GM23338 (cell line): Measurements from ENCODE around the gene NUDT16L1. TPM values are rescaled to one million over a fixed set of nuclear protein-coding genes. Genes with fewer than 3 reads are reported as not detected.

ENCODE experiments used
- ATAC-seq: fragments of 200-7000 bp; cut with Tn5 transposase; 3 replicates; pipeline ENCODE4 v1.9.1; 2020
- DNase-seq: peaks from one replicate; pipeline ENCODE4 v3.0.0-alpha.2; 2015; ENCODE audit warnings: low spot score
- H2AFZ ChIP-seq: fragments of 200-600 bp; sonication (generic); 2 replicates; pipeline ENCODE4 v1.8.0; 2016; ENCODE audit warnings: antibody characterized with exemption, mild to moderate bottlenecking, moderate library complexity
- H3F3A ChIP-seq: fragments of 200-600 bp; sonication (generic); replicated peaks from 2 replicates; pipeline ENCODE4 v1.8.0; 2017; ENCODE audit warnings: antibody characterized with exemption, mixed run types, low read depth
- H3K27ac ChIP-seq: fragments of 200-600 bp; sonication (generic); 2 replicates; pipeline ENCODE4 v1.6.1; 2016; ENCODE audit warnings: low read depth
- H3K27me3 ChIP-seq: fragments of 200-600 bp; sonication (generic); 2 replicates; pipeline ENCODE4 v1.8.0; 2016; ENCODE audit warnings: mild to moderate bottlenecking, mixed run types, moderate library complexity; ENCODE audit not compliant: insufficient read depth
- H3K36me3 ChIP-seq: fragments of 200-600 bp; sonication (generic); 2 replicates; pipeline ENCODE4 v1.8.0; 2016; ENCODE audit warnings: mild to moderate bottlenecking; ENCODE audit not compliant: insufficient read depth
- H3K4me1 ChIP-seq: fragments of 200-600 bp; sonication (generic); 2 replicates; pipeline ENCODE4 v1.8.0; 2016; ENCODE audit warnings: mild to moderate bottlenecking, moderate library complexity; ENCODE audit not compliant: insufficient read depth
- H3K4me2 ChIP-seq: fragments of 200-600 bp; sonication (generic); 2 replicates; pipeline ENCODE4 v1.7.1; 2017; ENCODE audit warnings: mixed run types
- H3K4me3 ChIP-seq: fragments of 200-600 bp; sonication (generic); 2 replicates; pipeline ENCODE4 v1.6.1; 2016; ENCODE audit warnings: mixed run types
- H3K79me2 ChIP-seq: fragments of 200-600 bp; sonication (generic); replicated peaks from 2 replicates; pipeline ENCODE4 v1.8.0; 2017; ENCODE audit warnings: mild to moderate bottlenecking; ENCODE audit not compliant: insufficient read depth
- H3K9me2 ChIP-seq: fragments of 200-600 bp; sonication (generic); 2 replicates; pipeline ENCODE4 v1.8.0; 2017; ENCODE audit not compliant: insufficient read depth
- H4K20me1 ChIP-seq: fragments of 200-600 bp; sonication (generic); replicated peaks from 2 replicates; pipeline ENCODE4 v1.8.0; 2017; ENCODE audit warnings: mild to moderate bottlenecking; ENCODE audit not compliant: insufficient read depth
- H3K27ac Mint-ChIP-seq: 2 replicates; pipeline ENCODE4 v1.8.0; 2020; ENCODE audit warnings: inconsistent platforms, mild to moderate bottlenecking, moderate library complexity, mixed read lengths
- H3K27me3 Mint-ChIP-seq: 3 replicates; pipeline ENCODE4 v1.8.0; 2022; ENCODE audit warnings: low read depth, mild to moderate bottlenecking, moderate library complexity, mixed read lengths, inconsistent platforms; ENCODE audit not compliant: insufficient read depth, poor library complexity
- H3K36me3 Mint-ChIP-seq: 3 replicates; pipeline ENCODE4 v1.8.0; 2021; ENCODE audit warnings: low read depth, mild to moderate bottlenecking, inconsistent platforms, moderate library complexity, mixed read lengths
- H3K4me1 Mint-ChIP-seq: 3 replicates; pipeline ENCODE4 v1.8.0; 2020; ENCODE audit warnings: mild to moderate bottlenecking, inconsistent platforms, mixed read lengths
- H3K4me3 Mint-ChIP-seq: 3 replicates; pipeline ENCODE4 v1.8.0; 2021; ENCODE audit warnings: moderate library complexity, mild to moderate bottlenecking, inconsistent platforms, mixed read lengths
- H3K9me3 Mint-ChIP-seq: 3 replicates; pipeline ENCODE4 v1.8.0; 2020; ENCODE audit warnings: moderate library complexity, mild to moderate bottlenecking, inconsistent platforms, mixed read lengths
- CREB1 ChIP-seq: fragments of 250-450 bp; sonication (Bioruptor Pico); IDR thresholded peaks from 2 replicates; pipeline ENCODE4 v1.5.0; 2020; ENCODE audit warnings: low read depth, mild to moderate bottlenecking, moderate library complexity
- CTCF ChIP-seq, 2 experiments: fragments of 200-600 bp in 1 of 2; sonication (generic) in 1 of 2; conservative IDR thresholded peaks; 2 replicates each; pipeline versions ENCODE4 v1.5.1 to v1.6.1; 2016 to 2017; ENCODE audit warnings: antibody characterized with exemption in 2 of 2, low read depth in 2 of 2, mild to moderate bottlenecking in 2 of 2, moderate library complexity in 1 of 2
- ETS1 ChIP-seq: IDR thresholded peaks from 2 replicates; pipeline ENCODE4 v1.6.1; 2016; ENCODE audit warnings: antibody characterized with exemption
- EZH2 ChIP-seq: fragments of 200-600 bp; sonication (generic); IDR thresholded peaks from one replicate; pipeline ENCODE4 v1.8.0; 2017; ENCODE audit warnings: antibody characterized with exemption, mild to moderate bottlenecking, low read depth; ENCODE audit not compliant: unreplicated experiment
- EZH2phosphoT487 ChIP-seq: fragments of 200-600 bp; sonication (generic); IDR thresholded peaks from one replicate; pipeline ENCODE4 v1.8.1; 2018; ENCODE audit warnings: antibody characterized with exemption; ENCODE audit not compliant: unreplicated experiment
- JUNB ChIP-seq: IDR thresholded peaks from one replicate; pipeline ENCODE4 v1.6.1; 2016; ENCODE audit warnings: antibody characterized with exemption; ENCODE audit not compliant: unreplicated experiment
- NANOG ChIP-seq: IDR thresholded peaks from 2 replicates; pipeline ENCODE4 v1.6.1; 2016; ENCODE audit warnings: antibody characterized with exemption, borderline replicate concordance
- POLR2AphosphoS5 ChIP-seq: IDR thresholded peaks from 2 replicates; pipeline ENCODE4 v1.6.1; 2016; ENCODE audit warnings: antibody characterized with exemption, low read depth
- REST ChIP-seq: IDR thresholded peaks from one replicate; pipeline ENCODE4 v1.6.1; 2018; ENCODE audit warnings: antibody characterized with exemption; ENCODE audit not compliant: unreplicated experiment
- STAT1 ChIP-seq: IDR thresholded peaks from one replicate; pipeline ENCODE4 v1.6.1; 2016; ENCODE audit warnings: antibody characterized with exemption; ENCODE audit not compliant: unreplicated experiment
- ZNF114 ChIP-seq: fragments of 250-450 bp; sonication (Bioruptor Pico); IDR thresholded peaks from 2 replicates; pipeline ENCODE4 v1.5.0; 2020; ENCODE audit warnings: mild to moderate bottlenecking, moderate library complexity
- ZNF331 ChIP-seq: fragments of 250-450 bp; sonication (Bioruptor Pico); IDR thresholded peaks from 2 replicates; pipeline ENCODE4 v1.5.0; 2020; ENCODE audit warnings: low read depth, mild to moderate bottlenecking, moderate library complexity
- polyA plus RNA-seq: library from polyadenylated mRNA; unstranded; fragments of >200 nt; fragmentation: Nextera tagmentation; extraction: Ambion mirVana; gene quantifications from 2 replicates; pipeline ENCODE4 v1.2.1, GENCODE V29; 2016
- total RNA-seq: library from RNA; depleted of rRNA; stranded (reverse); fragments of >200 nt; shearing (Covaris generic); gene quantifications from 2 replicates; pipeline ENCODE4 v1.2.3, GENCODE V29; 2014
- TF ChIP-seq, protein P1 (sequence below): fragments of 250-450 bp; sonication (Bioruptor Pico); IDR thresholded peaks from 2 replicates; pipeline ENCODE4 v1.5.0; 2020; ENCODE audit warnings: mild to moderate bottlenecking, moderate library complexity

NUDT16L1 gene
- total and polyA plus RNA-seq, 2 experiments from 2014 or later: 37.1 to 80.4 TPM

- no peaks in the 10 kb centered on the region for H3K9me3 Mint-ChIP-seq
- no peak overlapping the region for H3K4me2 ChIP-seq
- no peaks in the 10 kb centered on the region for H3K9me2 ChIP-seq
- H3K4me3 ChIP-seq: no peak overlapping the region
- no peak overlapping the region for H2AFZ ChIP-seq
- no peaks in the 10 kb centered on the region; the same call in 1 of the 2 replicates for H4K20me1 ChIP-seq
- H3K36me3 ChIP-seq: no peaks in the 10 kb centered on the region
- TF ChIP-seq CTCF (conservative IDR thresholded peaks at IDR 0.05; ENCODE audit: low read depth in 2 of 2): no peak
- no peak for TF ChIP-seq STAT1
- TF ChIP-seq POLR2AphosphoS5: no peak
- no peak for TF ChIP-seq ZNF331 (CRISPR knock-in tag)
- TF ChIP-seq ZNF114 (CRISPR knock-in tag): no peak
- TF ChIP-seq CREB1 (CRISPR knock-in tag): no peak
- no peak for TF ChIP-seq ETS1
- no peak for TF ChIP-seq REST
- no peak for TF ChIP-seq JUNB
- no peak for TF ChIP-seq NANOG
- TF ChIP-seq, protein P1, sequence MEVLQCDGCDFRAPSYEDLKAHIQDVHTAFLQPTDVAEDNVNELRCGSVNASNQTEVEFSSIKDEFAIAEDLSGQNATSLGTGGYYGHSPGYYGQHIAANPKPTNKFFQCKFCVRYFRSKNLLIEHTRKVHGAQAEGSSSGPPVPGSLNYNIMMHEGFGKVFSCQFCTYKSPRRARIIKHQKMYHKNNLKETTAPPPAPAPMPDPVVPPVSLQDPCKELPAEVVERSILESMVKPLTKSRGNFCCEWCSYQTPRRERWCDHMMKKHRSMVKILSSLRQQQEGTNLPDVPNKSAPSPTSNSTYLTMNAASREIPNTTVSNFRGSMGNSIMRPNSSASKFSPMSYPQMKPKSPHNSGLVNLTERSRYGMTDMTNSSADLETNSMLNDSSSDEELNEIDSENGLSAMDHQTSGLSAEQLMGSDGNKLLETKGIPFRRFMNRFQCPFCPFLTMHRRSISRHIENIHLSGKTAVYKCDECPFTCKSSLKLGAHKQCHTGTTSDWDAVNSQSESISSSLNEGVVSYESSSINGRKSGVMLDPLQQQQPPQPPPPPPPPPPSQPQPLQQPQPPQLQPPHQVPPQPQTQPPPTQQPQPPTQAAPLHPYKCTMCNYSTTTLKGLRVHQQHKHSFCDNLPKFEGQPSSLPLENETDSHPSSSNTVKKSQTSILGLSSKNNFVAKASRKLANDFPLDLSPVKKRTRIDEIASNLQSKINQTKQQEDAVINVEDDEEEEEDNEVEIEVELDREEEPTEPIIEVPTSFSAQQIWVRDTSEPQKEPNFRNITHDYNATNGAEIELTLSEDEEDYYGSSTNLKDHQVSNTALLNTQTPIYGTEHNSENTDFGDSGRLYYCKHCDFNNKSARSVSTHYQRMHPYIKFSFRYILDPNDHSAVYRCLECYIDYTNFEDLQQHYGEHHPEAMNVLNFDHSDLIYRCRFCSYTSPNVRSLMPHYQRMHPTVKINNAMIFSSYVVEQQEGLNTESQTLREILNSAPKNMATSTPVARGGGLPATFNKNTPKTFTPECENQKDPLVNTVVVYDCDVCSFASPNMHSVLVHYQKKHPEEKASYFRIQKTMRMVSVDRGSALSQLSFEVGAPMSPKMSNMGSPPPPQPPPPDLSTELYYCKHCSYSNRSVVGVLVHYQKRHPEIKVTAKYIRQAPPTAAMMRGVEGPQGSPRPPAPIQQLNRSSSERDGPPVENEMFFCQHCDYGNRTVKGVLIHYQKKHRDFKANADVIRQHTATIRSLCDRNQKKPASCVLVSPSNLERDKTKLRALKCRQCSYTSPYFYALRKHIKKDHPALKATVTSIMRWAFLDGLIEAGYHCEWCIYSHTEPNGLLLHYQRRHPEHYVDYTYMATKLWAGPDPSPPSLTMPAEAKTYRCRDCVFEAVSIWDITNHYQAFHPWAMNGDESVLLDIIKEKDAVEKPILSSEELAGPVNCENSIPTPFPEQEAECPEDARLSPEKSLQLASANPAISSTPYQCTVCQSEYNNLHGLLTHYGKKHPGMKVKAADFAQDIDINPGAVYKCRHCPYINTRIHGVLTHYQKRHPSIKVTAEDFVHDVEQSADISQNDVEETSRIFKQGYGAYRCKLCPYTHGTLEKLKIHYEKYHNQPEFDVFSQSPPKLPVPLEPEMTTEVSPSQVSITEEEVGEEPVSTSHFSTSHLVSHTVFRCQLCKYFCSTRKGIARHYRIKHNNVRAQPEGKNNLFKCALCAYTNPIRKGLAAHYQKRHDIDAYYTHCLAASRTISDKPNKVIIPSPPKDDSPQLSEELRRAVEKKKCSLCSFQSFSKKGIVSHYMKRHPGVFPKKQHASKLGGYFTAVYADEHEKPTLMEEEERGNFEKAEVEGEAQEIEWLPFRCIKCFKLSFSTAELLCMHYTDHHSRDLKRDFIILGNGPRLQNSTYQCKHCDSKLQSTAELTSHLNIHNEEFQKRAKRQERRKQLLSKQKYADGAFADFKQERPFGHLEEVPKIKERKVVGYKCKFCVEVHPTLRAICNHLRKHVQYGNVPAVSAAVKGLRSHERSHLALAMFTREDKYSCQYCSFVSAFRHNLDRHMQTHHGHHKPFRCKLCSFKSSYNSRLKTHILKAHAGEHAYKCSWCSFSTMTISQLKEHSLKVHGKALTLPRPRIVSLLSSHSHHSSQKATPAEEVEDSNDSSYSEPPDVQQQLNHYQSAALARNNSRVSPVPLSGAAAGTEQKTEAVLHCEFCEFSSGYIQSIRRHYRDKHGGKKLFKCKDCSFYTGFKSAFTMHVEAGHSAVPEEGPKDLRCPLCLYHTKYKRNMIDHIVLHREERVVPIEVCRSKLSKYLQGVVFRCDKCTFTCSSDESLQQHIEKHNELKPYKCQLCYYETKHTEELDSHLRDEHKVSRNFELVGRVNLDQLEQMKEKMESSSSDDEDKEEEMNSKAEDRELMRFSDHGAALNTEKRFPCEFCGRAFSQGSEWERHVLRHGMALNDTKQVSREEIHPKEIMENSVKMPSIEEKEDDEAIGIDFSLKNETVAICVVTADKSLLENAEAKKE (CRISPR knock-in tag): no peak
- TF ChIP-seq EZH2phosphoT487: no peak
- TF ChIP-seq EZH2: no peak
- peaks cover 20% of the 10 kb centered on the region for H3K4me1 Mint-ChIP-seq
- no peaks in the 10 kb centered on the region for H3K36me3 Mint-ChIP-seq
- H3K27ac ChIP-seq: 0 out of 2 replicates have a peak overlapping the region, but pooled peaks have one; percentile 39
- no peak overlapping the region for H3K27ac Mint-ChIP-seq
- H3K27me3 ChIP-seq: no peaks in the 10 kb centered on the region
- H3F3A ChIP-seq: peaks cover 3% of the 10 kb centered on the region; the same call in 1 of the 2 replicates
- no peaks in the 10 kb centered on the region for H3K79me2 ChIP-seq
- peaks cover 15% of the 10 kb centered on the region for H3K27me3 Mint-ChIP-seq
- H3K4me3 Mint-ChIP-seq: no peak overlapping the region
- H3K4me1 ChIP-seq: peaks cover 14% of the 10 kb centered on the region
- peak; percentile 59 for ATAC-seq
- peak; percentile 47 for DNase-seq
Observed at GRCh38 chr16:4745274-4745569, 51.9 kb downstream of the NUDT16L1 start.
